Measurements from ENCODE around the gene ADH6.

ADH6 gene

GRCh38 chr4:99180382-99181070 is 38.5 kb downstream of the ADH6 start:
- H3K4me2 ChIP-seq (ENCODE audit: low read depth, low read length): no peak overlapping the region
- no peak for DNase-seq
- H4K20me1 ChIP-seq (ENCODE audit: insufficient read depth, low read length): no peaks in the 10 kb centered on the region
- H2AFZ ChIP-seq (ENCODE audit: low read length): no peak overlapping the region
- no peaks in the 10 kb centered on the region for H3K9me3 ChIP-seq (replicated peaks; ENCODE audit: insufficient read depth, low read length)
- no peak overlapping the region for H3K9ac ChIP-seq (ENCODE audit: low read length)
- no peaks in the 10 kb centered on the region for H3K4me1 ChIP-seq (ENCODE audit: low read length)
- H3F3A ChIP-seq (ENCODE audit: insufficient read depth, low read length): no peaks in the 10 kb centered on the region
- no peak overlapping the region for H3K4me3 ChIP-seq (ENCODE audit: low read length)
- TF ChIP-seq EZH2 (optimal IDR thresholded peaks at IDR 0.05; ENCODE audit: low read depth, low read length): no peak
- H3K36me3 ChIP-seq (replicated peaks; ENCODE audit: insufficient read depth, low read length): no peaks in the 10 kb centered on the region
- H3K79me2 ChIP-seq (ENCODE audit: low read length): no peaks in the 10 kb centered on the region
- H3K27ac ChIP-seq (ENCODE audit: low read length): no peak overlapping the region
- no peaks in the 10 kb centered on the region for H3K9me2 ChIP-seq (replicated peaks; ENCODE audit: insufficient read depth, low read length)
- no peaks in the 10 kb centered on the region for H3K27me3 ChIP-seq (replicated peaks; ENCODE audit: insufficient read depth, low read length)

GRCh38 chr4:99179626-99180025 is 39.4 kb downstream of the ADH6 start:
- no peak for DNase-seq
- no peaks in the 10 kb centered on the region for H3K9me2 ChIP-seq (replicated peaks; ENCODE audit: insufficient read depth, low read length)
- no peaks in the 10 kb centered on the region for H3K36me3 ChIP-seq (replicated peaks; ENCODE audit: insufficient read depth, low read length)
- H3K4me3 ChIP-seq (ENCODE audit: low read length): no peak overlapping the region
- no peaks in the 10 kb centered on the region for H3K9me3 ChIP-seq (replicated peaks; ENCODE audit: insufficient read depth, low read length)
- H2AFZ ChIP-seq (ENCODE audit: low read length): no peak overlapping the region
- TF ChIP-seq EZH2 (optimal IDR thresholded peaks at IDR 0.05; ENCODE audit: low read depth, low read length) (no peak), CTCF (IDR thresholded peaks at IDR 0.05; ENCODE audit: low read length) (no peak), EZH2phosphoT487 (IDR thresholded peaks at IDR 0.05; ENCODE audit: low read length) (no peak)
- no peak overlapping the region for H3K27ac ChIP-seq (ENCODE audit: low read length)
- H3K27me3 ChIP-seq (replicated peaks; ENCODE audit: insufficient read depth, low read length): no peaks in the 10 kb centered on the region
- no peaks in the 10 kb centered on the region for H3K79me2 ChIP-seq (ENCODE audit: low read length)
- no peaks in the 10 kb centered on the region for H3F3A ChIP-seq (ENCODE audit: insufficient read depth, low read length)
- H4K20me1 ChIP-seq (ENCODE audit: insufficient read depth, low read length): no peaks in the 10 kb centered on the region
- H3K9ac ChIP-seq (ENCODE audit: low read length): no peak overlapping the region
- no peaks in the 10 kb centered on the region for H3K4me1 ChIP-seq (ENCODE audit: low read length)
- no peak overlapping the region for H3K4me2 ChIP-seq (ENCODE audit: low read depth, low read length)

GRCh38 chr4:99179178-99179577 is 39.9 kb downstream of the ADH6 start:
- no peak overlapping the region for H3K9ac ChIP-seq (ENCODE audit: low read length)
- H4K20me1 ChIP-seq (ENCODE audit: insufficient read depth, low read length): no peaks in the 10 kb centered on the region
- H3F3A ChIP-seq (ENCODE audit: insufficient read depth, low read length): no peaks in the 10 kb centered on the region
- no peak for DNase-seq
- no peaks in the 10 kb centered on the region for H3K9me3 ChIP-seq (replicated peaks; ENCODE audit: insufficient read depth, low read length)
- H3K27ac ChIP-seq (ENCODE audit: low read length): no peak overlapping the region
- no peak overlapping the region for H2AFZ ChIP-seq (ENCODE audit: low read length)
- no peaks in the 10 kb centered on the region for H3K79me2 ChIP-seq (ENCODE audit: low read length)
- no peaks in the 10 kb centered on the region for H3K4me1 ChIP-seq (ENCODE audit: low read length)
- H3K4me3 ChIP-seq (ENCODE audit: low read length): no peak overlapping the region
- H3K9me2 ChIP-seq (replicated peaks; ENCODE audit: insufficient read depth, low read length): no peaks in the 10 kb centered on the region
- H3K4me2 ChIP-seq (ENCODE audit: low read depth, low read length): no peak overlapping the region
- TF ChIP-seq CTCF (IDR thresholded peaks at IDR 0.05; ENCODE audit: low read length): no peak
- H3K27me3 ChIP-seq (replicated peaks; ENCODE audit: insufficient read depth, low read length): no peaks in the 10 kb centered on the region
- H3K36me3 ChIP-seq (replicated peaks; ENCODE audit: insufficient read depth, low read length): no peaks in the 10 kb centered on the region

GRCh38 chr4:99166544-99166943 is 52.5 kb downstream of the ADH6 start:
- Histone ChIP-seq H3K4me1 (ENCODE audit: low read length) (no peaks in the 10 kb centered on the region), H3K9ac (ENCODE audit: low read length) (no peak overlapping the region), H3K36me3 (replicated peaks; ENCODE audit: insufficient read depth, low read length) (no peaks in the 10 kb centered on the region), H3K9me2 (replicated peaks; ENCODE audit: insufficient read depth, low read length) (no peaks in the 10 kb centered on the region), H3K27me3 (replicated peaks; ENCODE audit: insufficient read depth, low read length) (no peaks in the 10 kb centered on the region), H4K20me1 (ENCODE audit: insufficient read depth, low read length) (no peaks in the 10 kb centered on the region), H3K79me2 (ENCODE audit: low read length) (no peaks in the 10 kb centered on the region), H2AFZ (ENCODE audit: low read length) (no peak overlapping the region), H3K9me3 (replicated peaks; ENCODE audit: insufficient read depth, low read length) (no peaks in the 10 kb centered on the region), H3K4me2 (ENCODE audit: low read depth, low read length) (no peak overlapping the region), H3K27ac (ENCODE audit: low read length) (no peak overlapping the region), H3K4me3 (ENCODE audit: low read length) (no peak overlapping the region), H3F3A (ENCODE audit: insufficient read depth, low read length) (no peaks in the 10 kb centered on the region)
- no peak for TF ChIP-seq EZH2phosphoT487 (IDR thresholded peaks at IDR 0.05; ENCODE audit: low read length)
- no peak for TF ChIP-seq EZH2 (optimal IDR thresholded peaks at IDR 0.05; ENCODE audit: low read depth, low read length)
- no peak for TF ChIP-seq CTCF (IDR thresholded peaks at IDR 0.05; ENCODE audit: low read length)
- DNase-seq: no peak
